Hippocampal formation (tissue), 2 donors: Measurements from ENCODE around the gene GALNT2.

Source experiments
- DNase-seq, 2 donors: peaks; one replicate each; lab custom pipeline; 2025; lab: John Stamatoyannopoulos, UW

Gene GALNT2

DNA sequence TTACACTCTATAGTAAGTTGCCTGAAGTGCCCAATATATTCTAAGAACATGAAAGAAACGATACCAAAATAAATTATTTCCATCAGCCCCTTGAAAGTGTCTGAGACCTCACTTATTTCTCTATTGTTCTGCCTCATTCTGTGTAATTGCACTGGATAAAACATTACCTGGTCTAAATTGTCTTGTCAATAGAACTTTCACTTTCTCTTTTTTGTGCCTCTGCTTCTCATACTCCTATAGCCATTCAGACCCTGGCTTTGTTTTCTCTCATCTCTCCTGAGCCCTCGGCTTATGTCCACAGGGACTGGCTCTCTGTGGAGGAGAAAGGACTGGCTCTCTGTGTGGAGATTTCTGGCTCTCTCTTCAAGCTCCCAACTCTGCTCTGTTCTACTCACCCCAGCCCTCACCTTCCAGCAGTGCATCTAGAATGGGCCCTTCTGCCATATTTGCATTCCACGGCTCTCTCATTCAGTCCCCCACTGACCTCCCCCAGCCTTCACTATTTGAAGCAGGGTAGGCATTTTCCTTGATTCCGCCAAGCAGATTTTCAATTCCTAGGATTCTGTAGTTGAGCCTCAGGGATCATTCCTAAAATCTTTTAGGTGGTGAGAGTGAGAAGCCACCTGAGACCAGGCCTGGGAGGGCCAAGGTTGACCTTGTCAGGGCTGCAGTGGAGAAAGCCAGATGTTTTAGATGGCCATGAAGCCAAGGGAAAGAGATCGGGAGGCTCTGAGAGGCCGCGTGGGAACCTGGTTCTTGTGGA, 15.9 kb upstream of the GALNT2 start:
- no peak for DNase-seq

GRCh38 chr1:230052018-230052417, 15.0 kb upstream of the GALNT2 start:
- no peak for DNase-seq

DNA sequence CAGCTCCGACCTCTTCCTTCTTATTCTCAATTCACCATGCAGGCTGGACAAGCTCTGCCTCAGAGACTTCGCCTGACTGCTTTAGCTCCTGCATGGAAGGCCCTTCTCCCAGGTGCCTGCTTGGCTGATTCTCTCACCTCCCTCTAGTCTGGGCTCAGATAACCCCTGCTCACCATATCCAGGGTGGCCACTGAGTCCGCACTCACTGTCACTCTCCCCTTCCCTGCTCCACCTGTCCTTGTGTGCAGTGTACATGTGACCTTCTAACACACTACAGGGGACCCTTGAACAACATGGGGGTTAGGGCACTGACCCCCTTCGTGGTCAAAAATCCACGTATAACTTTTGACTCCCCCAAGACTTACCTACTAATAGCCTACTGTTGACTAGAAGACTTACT, 14.4 kb upstream of the GALNT2 start:
- DNase-seq: no peak

GRCh38 chr1:230054092-230054749, 12.8 kb upstream of the GALNT2 start:
- no peak for DNase-seq

DNA sequence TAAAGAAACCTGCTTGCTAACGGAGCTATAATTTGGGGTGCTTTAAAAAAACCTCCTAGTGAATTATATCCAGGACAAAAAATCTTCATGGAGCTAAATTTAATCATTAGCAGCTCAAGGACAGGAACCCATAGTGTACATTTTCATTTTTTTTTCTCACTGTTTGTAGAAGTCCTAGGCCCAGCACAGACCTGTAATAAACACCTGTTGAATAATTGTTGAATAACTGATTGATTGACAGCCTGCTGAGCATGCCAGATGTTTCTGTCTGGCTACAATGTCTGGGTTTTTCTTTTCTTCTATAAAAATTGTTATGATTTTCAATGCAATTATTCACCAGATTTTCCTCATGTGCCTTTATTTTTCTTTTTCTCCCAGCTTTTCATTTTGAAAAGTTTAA, 10.9 kb upstream of the GALNT2 start:
- DNase-seq: no peak

- DNase-seq: no peak
These were observed 9.9 kb upstream of the GALNT2 start for GRCh38 chr1:230057100-230057499.

DNA sequence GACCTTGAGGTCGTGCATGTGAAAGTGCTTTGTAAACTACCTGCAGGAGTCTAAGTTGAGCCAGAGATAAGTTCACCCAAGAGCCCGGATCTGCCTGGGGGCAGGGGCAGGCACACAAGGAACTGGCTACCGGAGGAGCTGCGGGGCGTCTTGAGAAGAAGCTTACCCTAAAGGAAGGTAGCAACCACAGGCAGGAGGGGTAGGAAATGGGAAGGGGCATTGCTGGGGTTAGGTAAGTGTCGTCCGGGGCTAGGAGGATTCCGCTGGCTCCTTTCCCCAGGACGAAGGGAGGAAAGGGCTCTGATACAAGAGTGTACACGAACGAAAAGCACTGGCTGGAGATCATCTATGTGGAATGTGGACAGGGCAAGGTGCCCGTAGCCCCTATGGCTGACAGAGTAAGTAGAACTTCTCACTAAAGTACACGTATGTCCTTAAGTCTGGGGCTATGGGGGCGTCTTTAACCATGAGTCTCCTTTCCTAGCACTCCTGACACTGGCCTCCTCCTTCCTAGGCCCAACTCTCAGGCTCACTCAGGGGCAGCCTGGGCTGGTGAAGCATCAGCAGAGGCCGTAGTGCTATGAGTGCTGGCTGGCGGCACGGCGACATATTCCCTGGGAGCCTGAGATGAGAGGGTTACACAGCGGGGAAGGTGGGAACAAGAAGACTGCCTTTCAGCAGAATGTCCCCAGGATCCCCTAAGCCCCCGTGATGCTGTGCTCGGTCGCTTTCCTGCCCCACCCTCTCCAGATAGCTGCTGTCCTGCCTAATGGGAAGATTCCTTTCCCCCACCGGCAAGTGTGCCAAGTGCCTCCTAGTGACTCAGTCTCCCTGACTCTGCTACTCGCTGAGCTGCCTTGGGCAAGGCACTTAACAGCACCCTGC, 9.1 kb upstream of the GALNT2 start:
- DNase-seq: no peak

GRCh38 chr1:230058626-230059025, 8.4 kb upstream of the GALNT2 start:
- DNase-seq: no peak

DNA sequence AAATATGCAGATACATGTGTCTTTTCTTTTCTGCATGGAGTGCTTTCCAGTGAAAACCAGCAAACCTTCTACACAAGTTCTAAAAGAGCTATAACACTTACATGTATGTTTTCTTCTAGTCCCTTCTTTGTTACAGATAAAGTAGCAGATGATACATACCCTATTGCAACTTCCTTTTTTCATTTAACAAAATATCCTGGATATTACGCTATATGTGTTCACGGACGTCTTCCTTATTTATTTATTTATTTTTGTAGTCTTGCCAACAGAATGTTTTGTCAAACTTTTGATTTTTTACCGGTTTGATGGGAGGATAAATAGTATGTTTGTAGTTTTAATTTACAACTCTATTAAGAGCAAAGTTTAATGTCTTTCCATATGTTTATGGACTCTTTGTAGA, 5.2 kb upstream of the GALNT2 start:
- DNase-seq: no peak

DNA sequence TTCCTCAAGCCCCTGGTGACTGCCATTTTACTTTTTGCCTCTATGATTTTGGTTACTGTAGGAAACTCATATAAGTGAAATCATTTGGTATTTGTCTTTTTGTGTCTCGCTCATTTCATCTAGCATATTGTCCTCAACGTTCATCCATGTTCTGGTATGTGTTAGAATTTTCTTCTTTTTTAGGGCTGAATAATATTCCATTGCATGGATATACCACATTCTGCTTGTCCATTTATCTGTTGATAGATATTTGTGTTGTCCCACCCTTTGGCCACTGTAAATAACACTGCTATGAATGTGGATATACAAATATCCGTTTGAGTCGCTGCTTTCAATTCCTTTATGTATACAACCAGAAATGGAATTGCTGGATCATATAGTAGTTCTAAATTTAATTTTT, 4.5 kb upstream of the GALNT2 start:
- DNase-seq: no peak

- DNase-seq: no peak
These were observed 2.8 kb upstream of the GALNT2 start for GRCh38 chr1:230064283-230064682.

DNA sequence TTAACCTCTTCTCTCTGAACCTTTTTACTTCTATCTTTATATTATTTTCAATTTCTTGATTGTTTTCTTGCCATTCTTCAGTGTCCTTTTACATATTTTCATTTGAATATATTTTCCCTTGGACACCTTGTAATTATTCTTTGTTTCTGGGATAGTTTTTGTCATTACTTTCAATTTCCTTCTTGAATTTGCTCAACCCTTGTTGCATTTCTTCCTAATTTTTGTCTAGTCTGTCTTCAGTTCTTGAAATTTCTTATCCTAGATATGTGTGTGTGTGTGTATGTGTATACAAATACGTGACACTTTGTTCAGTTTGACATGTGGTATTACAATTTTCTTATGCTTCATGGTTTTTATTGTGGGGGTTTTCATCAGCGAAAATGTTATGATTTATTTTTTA, 1.9 kb upstream of the GALNT2 start:
- DNase-seq: no peak

GRCh38 chr1:230065571-230065970, 1.5 kb upstream of the GALNT2 start:
- DNase-seq: no peak

GRCh38 chr1:230066031-230066430, 1.0 kb upstream of the GALNT2 start:
- no peak for DNase-seq

DNA sequence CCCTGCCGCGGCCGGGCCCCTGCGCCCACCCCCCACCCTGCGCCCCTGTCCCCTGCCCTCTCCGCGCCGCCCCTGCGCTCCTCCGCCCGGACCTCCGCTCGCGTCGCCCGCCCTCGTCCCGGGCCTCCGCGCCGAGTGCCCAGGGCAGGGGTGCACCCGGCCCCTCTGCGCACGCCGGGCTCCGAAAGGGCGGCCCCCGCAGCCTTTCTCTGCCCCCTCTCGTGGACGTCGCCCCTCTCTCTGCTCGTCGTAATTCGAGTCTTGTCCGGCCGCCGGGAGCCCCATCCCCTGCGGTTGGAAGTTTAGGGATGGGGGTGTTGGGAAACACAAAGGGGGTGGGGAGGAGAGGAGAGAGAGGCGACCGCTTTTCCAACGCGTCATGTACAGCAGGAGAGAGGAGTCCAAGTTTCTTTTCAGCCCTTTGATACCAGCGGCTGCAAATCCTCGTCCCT, 407 bp downstream of the GALNT2 start:
- no peak for DNase-seq

- no peak for DNase-seq
These were observed 1.0 kb downstream of the GALNT2 start for GRCh38 chr1:230067871-230068620.

DNA sequence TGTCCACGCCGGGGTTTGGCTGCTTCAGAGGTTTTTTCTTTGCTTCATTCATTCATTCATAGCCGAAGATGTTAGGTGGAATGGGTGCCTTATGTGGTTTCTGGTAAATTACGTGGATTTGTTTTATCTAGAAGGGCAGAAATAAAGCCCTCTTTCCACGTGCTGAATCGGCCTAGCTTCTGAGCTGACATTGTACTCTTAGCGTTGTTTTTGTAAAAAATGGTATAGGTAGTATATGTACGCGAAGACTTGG, 1.5 kb downstream of the GALNT2 start:
- DNase-seq: no peak

- no peak for DNase-seq
These were observed 2.1 kb downstream of the GALNT2 start for GRCh38 chr1:230068952-230069684.

GRCh38 chr1:230069796-230070195, 2.8 kb downstream of the GALNT2 start:
- DNase-seq: no peak

GRCh38 chr1:230070321-230071208, 3.5 kb downstream of the GALNT2 start:
- no peak for DNase-seq
